B cell (primary cell): ENCODE results near the gene NUP98.

Source experiments
- CTCF ChIP-seq: fragments of 200-600 bp; IDR thresholded peaks from one replicate; pipeline ENCODE4 v1.8.0; 2022; ENCODE audit warnings: antibody characterized with exemption, mild to moderate bottlenecking
- EZH2 ChIP-seq: IDR thresholded peaks from 2 replicates; pipeline ENCODE4 v1.6.1; 2012; ENCODE audit warnings: borderline replicate concordance, low read depth, mild to moderate bottlenecking, moderate library complexity, low read length; ENCODE audit not compliant: insufficient read depth, poor library complexity, severe bottlenecking

- TF ChIP-seq CTCF (no peak), EZH2 (no peak)
Measured at GRCh38 chr11:3735827-3736226, 61.5 kb downstream of the NUP98 start.
